Measurements from ENCODE around the gene SIGLEC15.

GRCh38 chr18:45851161-45851925, 25.9 kb downstream of the SIGLEC15 start:
- TF ChIP-seq CTCF (IDR thresholded peaks at IDR 0.05; ENCODE audit: borderline replicate concordance, extremely low read depth, low read length, poor library complexity, severe bottlenecking) (no peak), EZH2 (IDR thresholded peaks at IDR 0.05; ENCODE audit: borderline replicate concordance, low read depth, low read length, severe bottlenecking) (no peak)
